Heart left ventricle (tissue), 13 donors: ENCODE measurements around the gene PRKN.

ENCODE experiments used
- POLR2A ChIP-seq, 2 donors: fragments of 450-650 bp; IDR thresholded peaks; one replicate each; pipeline ENCODE4 v1.6.1; 2017; ENCODE audit warnings: antibody characterized with exemption in 2 of 2, mild to moderate bottlenecking in 2 of 2, moderate library complexity in 2 of 2
- TF ChIP-seq, protein P1 (sequence below), 12 donors: fragments of 200-600 bp; sonication (generic) in 4 of 12; IDR thresholded peaks; one replicate each; pipeline versions ENCODE4 v1.5.0 to v1.8.0; 2018 to 2022; ENCODE audit warnings: antibody characterized with exemption in 12 of 12, mild to moderate bottlenecking in 5 of 12
- donor health status: ischemic (EF 13 %, LVEDD 7.1; RV severe dilation, severe dysfunction).
- donor health status: DM: no; HTN: yes; CAD: no.
- donor health status: DM: no; HTN: no; CAD: no.
- donor health status: ischemic (EF 25% LVEDD 6.9; RV normal size, moderate dysfunction).
- donor health status: ischemic (EF 25% LVEDD 5.7; RV mildly dilated, moderate dysfunction).
- donor health status: ischemic (EF 35%, LVEDD 5.7; RV mildly dilated, moderate dysfunction).
- donor health status: nonischemic (EF 11% LVEDD 7.7; RV severe dilation, severe dysfunction).
- donor health status: DM: yes; HTN: yes; CAD: no.
- donor health status: PGD.
- donor health status: ischemic (EF 29% LVEDD 5.4; RV normal size, mild dysfunction).
- donor health status: nonischemic (EF 23%, LVEDD 6.1; RV moderate dilation, normal function).

DNA sequence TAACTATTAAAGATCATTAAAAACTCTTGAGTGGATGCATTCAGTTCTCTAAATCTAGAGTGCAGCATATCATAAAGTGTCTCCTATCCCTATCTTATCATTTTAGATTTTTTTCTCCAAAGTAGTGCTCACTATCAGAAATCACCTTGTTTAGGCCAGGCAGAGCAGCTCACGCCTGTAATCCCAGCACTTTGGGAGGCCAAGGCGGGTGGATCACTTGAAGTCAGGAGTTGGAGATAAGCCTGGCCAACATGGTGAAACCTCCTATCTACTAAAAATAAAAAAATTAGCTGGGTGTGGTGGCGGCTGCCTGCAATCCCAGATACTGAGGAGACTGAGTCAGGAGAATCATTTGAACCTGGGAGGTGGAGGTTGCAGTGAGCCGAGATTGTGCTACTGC lies 368.9 kb downstream of the PRKN start:
- no peak for TF ChIP-seq POLR2A (IDR thresholded peaks at IDR 0.05)
- TF ChIP-seq, protein P1, sequence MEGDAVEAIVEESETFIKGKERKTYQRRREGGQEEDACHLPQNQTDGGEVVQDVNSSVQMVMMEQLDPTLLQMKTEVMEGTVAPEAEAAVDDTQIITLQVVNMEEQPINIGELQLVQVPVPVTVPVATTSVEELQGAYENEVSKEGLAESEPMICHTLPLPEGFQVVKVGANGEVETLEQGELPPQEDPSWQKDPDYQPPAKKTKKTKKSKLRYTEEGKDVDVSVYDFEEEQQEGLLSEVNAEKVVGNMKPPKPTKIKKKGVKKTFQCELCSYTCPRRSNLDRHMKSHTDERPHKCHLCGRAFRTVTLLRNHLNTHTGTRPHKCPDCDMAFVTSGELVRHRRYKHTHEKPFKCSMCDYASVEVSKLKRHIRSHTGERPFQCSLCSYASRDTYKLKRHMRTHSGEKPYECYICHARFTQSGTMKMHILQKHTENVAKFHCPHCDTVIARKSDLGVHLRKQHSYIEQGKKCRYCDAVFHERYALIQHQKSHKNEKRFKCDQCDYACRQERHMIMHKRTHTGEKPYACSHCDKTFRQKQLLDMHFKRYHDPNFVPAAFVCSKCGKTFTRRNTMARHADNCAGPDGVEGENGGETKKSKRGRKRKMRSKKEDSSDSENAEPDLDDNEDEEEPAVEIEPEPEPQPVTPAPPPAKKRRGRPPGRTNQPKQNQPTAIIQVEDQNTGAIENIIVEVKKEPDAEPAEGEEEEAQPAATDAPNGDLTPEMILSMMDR (IDR thresholded peaks at IDR 0.05) = no peak
